ENCODE results near the gene MX1.

Gene MX1

DNA sequence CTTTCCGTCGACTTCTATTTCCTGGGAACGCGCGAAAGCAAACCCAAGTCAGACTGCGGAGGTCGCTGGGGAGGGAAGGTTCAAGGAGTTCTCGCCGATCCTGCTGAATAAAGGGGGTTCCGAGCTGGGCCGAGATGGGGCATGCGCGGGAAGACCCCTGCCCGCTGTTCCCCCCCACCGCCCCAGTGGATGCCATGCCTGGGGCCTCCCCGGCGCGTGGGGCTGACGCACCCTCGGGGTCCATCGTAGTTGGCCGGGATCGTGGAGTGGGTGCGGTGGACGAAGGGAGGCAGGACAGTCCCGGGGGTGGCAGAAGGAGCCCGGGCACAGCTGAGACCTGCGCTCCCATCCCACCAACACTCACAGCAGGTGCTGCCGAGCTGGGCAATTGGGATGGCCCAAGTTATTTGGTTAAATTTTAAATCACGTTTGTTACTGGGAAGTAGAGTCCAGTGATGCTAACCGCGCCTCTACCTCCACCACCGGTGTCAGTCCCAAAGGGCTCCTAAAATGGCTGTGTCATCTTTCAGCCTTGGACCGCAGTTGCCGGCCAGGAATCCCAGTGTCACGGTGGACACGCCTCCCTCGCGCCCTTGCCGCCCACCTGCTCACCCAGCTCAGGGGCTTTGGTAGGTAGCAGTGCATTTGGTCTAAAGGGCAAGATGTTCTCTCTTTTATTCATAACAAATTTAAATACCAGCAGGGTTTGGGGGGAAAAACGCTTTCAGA is 801 bp downstream of the MX1 start:
- Mint-ChIP-seq H3K36me3 (ENCODE audit: low read depth) (no peaks in the 10 kb centered on the region), H3K27me3 (ENCODE audit: low read depth, poor library complexity) (peaks cover 76% of the 10 kb centered on the region), H3K9me3 (no peaks in the 10 kb centered on the region), H3K4me3 (peak overlapping the region; percentile 47), H3K4me1 (peaks cover under 1% of the 10 kb centered on the region), H3K27ac (no peak overlapping the region)
- DNase-seq, result no peak
- TF ChIP-seq, protein P1, sequence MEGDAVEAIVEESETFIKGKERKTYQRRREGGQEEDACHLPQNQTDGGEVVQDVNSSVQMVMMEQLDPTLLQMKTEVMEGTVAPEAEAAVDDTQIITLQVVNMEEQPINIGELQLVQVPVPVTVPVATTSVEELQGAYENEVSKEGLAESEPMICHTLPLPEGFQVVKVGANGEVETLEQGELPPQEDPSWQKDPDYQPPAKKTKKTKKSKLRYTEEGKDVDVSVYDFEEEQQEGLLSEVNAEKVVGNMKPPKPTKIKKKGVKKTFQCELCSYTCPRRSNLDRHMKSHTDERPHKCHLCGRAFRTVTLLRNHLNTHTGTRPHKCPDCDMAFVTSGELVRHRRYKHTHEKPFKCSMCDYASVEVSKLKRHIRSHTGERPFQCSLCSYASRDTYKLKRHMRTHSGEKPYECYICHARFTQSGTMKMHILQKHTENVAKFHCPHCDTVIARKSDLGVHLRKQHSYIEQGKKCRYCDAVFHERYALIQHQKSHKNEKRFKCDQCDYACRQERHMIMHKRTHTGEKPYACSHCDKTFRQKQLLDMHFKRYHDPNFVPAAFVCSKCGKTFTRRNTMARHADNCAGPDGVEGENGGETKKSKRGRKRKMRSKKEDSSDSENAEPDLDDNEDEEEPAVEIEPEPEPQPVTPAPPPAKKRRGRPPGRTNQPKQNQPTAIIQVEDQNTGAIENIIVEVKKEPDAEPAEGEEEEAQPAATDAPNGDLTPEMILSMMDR (IDR thresholded peaks at IDR 0.05), result no peak

DNA sequence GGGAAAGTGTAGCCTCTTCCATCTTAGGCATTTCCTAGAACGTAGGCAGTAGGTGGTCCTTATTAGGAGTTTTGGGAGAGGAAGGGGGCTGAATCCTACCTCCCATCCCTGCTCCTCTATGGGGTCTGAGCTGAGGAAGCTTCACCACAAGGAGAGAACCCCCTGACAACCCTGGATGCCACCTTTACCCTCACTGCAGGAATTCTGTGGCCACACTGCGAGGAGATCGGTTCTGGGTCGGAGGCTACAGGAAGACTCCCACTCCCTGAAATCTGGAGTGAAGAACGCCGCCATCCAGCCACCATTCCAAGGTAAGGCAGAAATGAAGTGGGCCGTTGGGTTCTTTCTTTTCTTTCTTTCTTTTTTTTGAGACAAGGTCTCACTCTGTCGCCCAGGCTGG is 1.5 kb downstream of the MX1 start:
- H3K36me3 Mint-ChIP-seq (ENCODE audit: low read depth), result no peaks in the 10 kb centered on the region
- TF ChIP-seq, protein P1 (IDR thresholded peaks at IDR 0.05), result no peak
- peaks cover 80% of the 10 kb centered on the region for H3K27me3 Mint-ChIP-seq (ENCODE audit: low read depth, poor library complexity)
- no peak overlapping the region for H3K27ac Mint-ChIP-seq
- no peak overlapping the region for H3K4me3 Mint-ChIP-seq
- no peak for DNase-seq
- no peaks in the 10 kb centered on the region for H3K9me3 Mint-ChIP-seq
- no peaks in the 10 kb centered on the region for H3K4me1 Mint-ChIP-seq

DNA sequence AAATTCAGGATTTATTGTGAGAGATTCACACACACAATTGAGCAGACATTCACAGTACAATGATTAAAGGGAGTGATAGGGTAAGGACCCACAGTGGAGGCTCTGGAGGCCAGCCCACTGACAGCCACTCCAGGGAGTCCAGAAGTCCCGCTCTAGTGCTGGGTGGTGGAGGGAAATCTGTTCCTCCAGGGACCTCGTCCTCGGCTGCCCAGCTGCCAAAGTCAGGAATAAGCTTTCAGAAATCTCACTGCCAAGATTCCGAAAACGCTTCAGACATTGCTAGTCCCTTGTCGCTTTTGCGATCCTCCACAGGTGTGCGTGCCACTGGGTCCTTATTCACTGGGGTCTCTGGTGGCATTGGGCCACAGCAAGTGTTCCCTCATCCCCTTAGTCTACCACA is 2.3 kb downstream of the MX1 start:
- Mint-ChIP-seq H3K27me3 (ENCODE audit: low read depth, poor library complexity) (peaks cover 76% of the 10 kb centered on the region), H3K36me3 (ENCODE audit: low read depth) (no peaks in the 10 kb centered on the region), H3K27ac (no peak overlapping the region), H3K9me3 (no peaks in the 10 kb centered on the region), H3K4me3 (no peak overlapping the region), H3K4me1 (no peaks in the 10 kb centered on the region)
- TF ChIP-seq, protein P1 (IDR thresholded peaks at IDR 0.05), result no peak
- DNase-seq, result no peak

DNA sequence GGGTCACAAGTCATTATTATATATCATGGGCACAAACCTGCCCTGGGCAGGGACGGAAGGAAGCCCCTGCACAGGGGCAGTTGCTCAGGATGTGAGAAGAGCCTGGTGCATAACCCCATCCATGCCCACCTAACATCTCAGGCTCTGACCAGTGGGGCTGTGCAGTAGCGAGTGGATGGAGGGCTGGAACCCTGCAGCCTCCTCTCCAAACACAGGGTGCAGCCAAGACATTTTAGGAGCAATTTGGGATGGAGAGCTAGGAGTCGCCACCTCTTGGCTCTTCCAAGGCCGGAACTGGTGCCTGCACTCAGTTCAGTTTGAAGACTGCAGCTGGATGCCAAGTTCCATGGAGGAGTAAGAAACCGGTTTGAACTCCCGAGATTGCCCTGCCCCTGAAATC is 2.8 kb downstream of the MX1 start:
- no peak for DNase-seq
- Mint-ChIP-seq H3K4me1 (no peaks in the 10 kb centered on the region), H3K27me3 (ENCODE audit: low read depth, poor library complexity) (peaks cover 72% of the 10 kb centered on the region), H3K9me3 (no peaks in the 10 kb centered on the region), H3K36me3 (ENCODE audit: low read depth) (no peaks in the 10 kb centered on the region), H3K27ac (no peak overlapping the region), H3K4me3 (no peak overlapping the region)
- TF ChIP-seq, protein P1 (IDR thresholded peaks at IDR 0.05), result no peak

DNA sequence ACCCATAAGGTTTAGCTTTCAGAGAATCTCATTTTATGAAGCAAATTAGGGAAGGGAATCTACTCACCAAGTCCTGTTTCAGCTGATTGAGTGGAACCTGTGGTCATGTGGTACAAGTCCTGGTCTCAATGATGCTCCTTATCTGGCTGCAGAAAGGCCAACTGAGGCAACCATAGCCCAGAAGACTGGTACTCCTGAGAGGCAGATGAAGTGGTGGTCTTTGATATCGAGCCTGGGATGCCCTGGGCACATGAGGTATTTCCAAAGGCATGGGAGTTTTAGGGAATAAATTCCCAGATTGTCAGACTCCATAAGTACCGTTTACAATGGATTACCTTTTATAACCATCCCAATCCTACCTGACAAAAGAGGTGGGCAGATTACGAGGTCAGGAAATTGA is 3.3 kb downstream of the MX1 start:
- H3K27ac Mint-ChIP-seq, result no peak overlapping the region
- TF ChIP-seq, protein P1 (IDR thresholded peaks at IDR 0.05), result no peak
- H3K4me3 Mint-ChIP-seq, result no peak overlapping the region
- H3K4me1 Mint-ChIP-seq, result no peaks in the 10 kb centered on the region
- no peaks in the 10 kb centered on the region for H3K9me3 Mint-ChIP-seq
- no peaks in the 10 kb centered on the region for H3K36me3 Mint-ChIP-seq (ENCODE audit: low read depth)
- DNase-seq, result no peak
- H3K27me3 Mint-ChIP-seq (ENCODE audit: low read depth, poor library complexity), result peaks cover 67% of the 10 kb centered on the region

DNA sequence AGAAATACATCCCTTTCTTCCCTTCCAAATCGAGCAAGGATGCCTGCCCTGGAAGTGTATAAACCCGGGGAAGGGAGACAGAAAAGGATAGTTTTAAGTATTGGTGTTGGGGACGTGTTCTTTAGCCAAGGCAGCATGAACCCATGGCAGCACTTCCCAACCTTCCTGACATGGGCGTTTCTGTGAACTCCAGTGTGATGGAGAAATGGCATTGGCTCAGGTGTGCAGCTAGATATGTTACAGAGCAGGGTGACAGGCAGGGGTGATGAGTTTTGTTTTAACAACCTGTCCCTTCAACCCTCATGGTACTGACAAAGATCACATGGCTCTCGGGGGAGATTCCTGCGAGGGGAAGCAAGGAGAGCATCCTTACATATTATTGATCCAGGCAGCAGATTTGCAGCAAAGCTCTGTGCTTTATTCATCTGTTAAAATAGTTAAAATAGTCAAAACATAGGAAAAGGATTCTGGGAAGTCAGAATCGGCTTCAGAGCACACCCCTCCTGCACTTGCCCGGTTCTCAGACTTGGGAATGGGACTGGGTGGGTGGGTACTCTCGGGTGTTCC is 4.0 kb downstream of the MX1 start:
- peaks cover 2% of the 10 kb centered on the region for H3K9me3 Mint-ChIP-seq
- TF ChIP-seq, protein P1 (IDR thresholded peaks at IDR 0.05), result no peak
- DNase-seq, result no peak
- H3K4me3 Mint-ChIP-seq, result no peak overlapping the region
- H3K27me3 Mint-ChIP-seq (ENCODE audit: low read depth, poor library complexity), result peaks cover 60% of the 10 kb centered on the region
- no peaks in the 10 kb centered on the region for H3K4me1 Mint-ChIP-seq
- H3K36me3 Mint-ChIP-seq (ENCODE audit: low read depth), result no peaks in the 10 kb centered on the region
- no peak overlapping the region for H3K27ac Mint-ChIP-seq

Data from nephron progenitor cell (in vitro differentiated cells).